ENCODE data around the gene PPTC7.

- TF ChIP-seq FOXM1 (IDR thresholded peaks at IDR 0.05; ENCODE audit: borderline replicate concordance) = no peak
- TF ChIP-seq NFRKB (IDR thresholded peaks at IDR 0.05) = no peak
- no peak for TF ChIP-seq LEF1 (IDR thresholded peaks at IDR 0.05; ENCODE audit: borderline replicate concordance)
- no peak for TF ChIP-seq HDGF (IDR thresholded peaks at IDR 0.05; ENCODE audit: borderline replicate concordance)
- no peak for TF ChIP-seq ARNT (IDR thresholded peaks at IDR 0.05)
- no peak for TF ChIP-seq SP1 (IDR thresholded peaks at IDR 0.05)
Observed at GRCh38 chr12:110550981-110551380, 32.1 kb downstream of the PPTC7 start.

All from HEK293T (cell line).